GM21825 (cell line): ENCODE measurements around the gene MOGAT3.

ENCODE experiments used
- ATAC-seq: cut with Tn5 transposase; IDR thresholded peaks from one replicate; pipeline ENCODE4 v1.9.1; 2021; ENCODE audit warnings: mild to moderate bottlenecking, moderate library complexity; ENCODE audit not compliant: unreplicated experiment

The MOGAT3 gene

DNA sequence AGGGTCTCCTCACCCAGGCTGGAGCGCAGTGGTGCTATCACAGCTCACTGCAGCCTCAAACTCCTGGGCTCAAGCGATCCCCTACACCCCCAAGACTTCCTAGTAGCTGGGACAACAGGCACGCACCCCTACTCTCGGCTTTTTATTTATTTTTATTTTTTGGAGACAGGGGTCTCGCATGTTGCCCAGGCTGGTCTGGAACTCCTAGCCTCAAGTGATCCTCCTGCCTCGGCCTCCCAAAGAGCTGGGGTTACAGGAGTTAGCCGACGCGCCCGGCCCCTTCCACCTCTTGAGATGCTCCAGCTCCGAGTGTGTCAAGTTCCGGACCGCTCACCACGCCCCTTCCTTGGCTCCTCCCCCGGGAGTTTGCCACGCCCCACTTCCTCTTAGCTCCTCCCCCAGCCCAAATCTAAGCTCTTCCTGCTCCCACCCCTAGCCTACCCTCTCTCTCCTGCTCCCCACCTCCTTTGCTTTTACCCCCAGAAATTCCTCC lies 27.0 kb downstream of the MOGAT3 start:
- peak; percentile 40 for ATAC-seq

- ATAC-seq = no peak
Observed at GRCh38 chr7:101172854-101173751, 27.7 kb downstream of the MOGAT3 start.

GRCh38 chr7:101172005-101172853 lies 28.6 kb downstream of the MOGAT3 start:
- ATAC-seq = no peak

- no peak for ATAC-seq
Observed at GRCh38 chr7:101171442-101171837, 29.4 kb downstream of the MOGAT3 start.

DNA sequence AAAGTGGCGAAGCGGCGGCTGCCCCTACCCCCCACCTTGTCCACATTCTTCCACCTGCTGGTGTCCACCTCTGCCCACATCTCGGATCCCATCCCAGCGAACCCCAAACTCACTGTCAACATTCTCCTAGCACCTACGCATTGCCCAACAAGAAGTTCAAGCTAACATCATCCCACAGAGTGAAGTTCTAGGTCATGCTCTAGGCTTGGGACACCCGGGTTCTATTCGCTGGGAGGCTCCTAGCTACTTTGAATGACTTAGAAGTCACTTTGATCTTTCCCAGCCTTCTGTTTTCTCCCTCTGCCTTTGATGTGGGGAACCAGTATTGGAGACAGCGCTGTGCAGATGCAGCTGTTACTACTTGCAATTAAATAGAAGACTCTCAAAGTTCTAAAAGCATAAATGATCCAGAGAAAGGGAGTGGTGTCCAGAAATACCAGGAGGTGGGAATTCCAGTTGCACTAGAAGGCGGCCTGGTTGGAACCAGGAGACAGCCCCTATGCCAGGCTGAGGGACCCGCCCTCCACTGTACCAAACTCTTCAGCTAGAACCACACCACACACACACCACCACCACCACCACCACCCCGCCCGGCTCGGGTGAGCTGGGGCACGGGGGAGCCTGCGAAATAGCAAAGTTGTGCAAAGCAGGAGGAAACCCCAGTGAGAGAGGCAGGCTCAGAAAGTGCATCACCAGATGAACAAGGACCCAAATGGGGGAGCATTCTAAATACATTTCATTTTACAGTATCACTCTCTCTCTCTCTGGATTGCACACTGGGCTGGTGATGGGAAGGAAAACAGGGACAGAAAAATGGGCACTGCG lies 30.0 kb downstream of the MOGAT3 start:
- no peak for ATAC-seq

DNA sequence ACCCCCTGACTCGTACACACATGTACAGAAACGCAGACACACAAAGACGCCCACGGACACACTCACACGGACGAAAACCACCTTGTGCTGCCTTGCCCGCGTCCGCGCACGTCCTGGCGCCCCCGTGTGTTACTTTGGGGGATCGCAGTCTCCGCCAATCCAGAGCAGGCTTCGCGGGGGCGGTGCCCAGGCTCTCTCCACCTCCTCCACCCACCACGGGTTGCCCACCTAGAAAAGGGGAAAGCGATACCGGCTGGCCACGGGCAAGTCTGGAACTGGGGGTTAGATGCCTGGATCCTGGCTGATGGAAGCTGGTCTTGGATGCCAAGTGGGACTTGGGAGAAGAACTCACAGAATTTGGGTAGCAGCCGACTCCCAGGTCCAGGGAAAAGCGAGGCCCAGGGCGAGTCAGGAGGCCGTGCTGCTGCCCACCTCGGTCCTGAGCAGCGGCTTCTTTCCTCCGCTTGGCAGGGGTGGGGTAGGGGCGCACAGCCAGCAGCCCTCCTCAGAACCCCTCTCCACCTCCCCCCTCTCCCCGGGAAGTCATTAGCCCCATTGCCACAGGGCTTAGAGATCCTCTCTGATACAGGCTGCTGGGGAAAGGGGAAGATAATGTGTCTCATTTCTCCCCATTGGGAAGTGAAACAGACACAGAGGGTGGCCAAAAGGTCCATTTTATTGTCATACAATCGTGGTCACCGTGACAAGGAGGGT lies 30.8 kb downstream of the MOGAT3 start:
- no peak for ATAC-seq

DNA sequence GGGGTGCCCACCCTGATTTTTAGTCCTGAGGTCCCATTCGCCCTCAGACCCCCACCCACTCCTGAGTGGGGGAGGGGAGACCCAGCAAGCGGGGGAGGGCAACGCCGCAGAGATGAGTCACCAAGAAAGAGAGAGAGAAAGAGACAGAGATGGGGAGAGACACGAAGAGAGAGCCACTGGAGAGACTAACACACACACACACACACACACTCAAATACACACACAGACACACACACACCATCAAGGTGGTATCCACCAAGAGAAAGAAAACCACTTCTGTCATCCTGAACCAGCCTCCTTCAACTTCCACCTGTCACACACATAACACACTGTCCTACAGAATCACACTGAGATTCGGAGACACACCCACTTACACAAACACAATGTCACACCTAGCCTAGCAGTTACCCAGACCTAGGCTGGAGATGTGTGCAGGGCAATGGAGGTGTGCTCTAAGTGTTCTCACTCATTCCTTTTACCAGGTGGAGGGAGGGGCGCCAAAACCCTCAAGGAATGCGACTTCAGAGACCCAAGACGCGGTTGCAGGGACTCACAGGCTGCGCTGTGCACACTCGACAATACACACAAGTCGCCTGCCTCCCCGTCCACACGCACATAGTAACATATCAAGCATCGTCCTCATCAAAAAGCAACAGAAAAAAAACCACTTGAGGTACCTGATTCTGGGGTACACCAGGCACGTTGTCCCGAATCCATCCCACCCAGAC lies 31.6 kb downstream of the MOGAT3 start:
- no peak for ATAC-seq

DNA sequence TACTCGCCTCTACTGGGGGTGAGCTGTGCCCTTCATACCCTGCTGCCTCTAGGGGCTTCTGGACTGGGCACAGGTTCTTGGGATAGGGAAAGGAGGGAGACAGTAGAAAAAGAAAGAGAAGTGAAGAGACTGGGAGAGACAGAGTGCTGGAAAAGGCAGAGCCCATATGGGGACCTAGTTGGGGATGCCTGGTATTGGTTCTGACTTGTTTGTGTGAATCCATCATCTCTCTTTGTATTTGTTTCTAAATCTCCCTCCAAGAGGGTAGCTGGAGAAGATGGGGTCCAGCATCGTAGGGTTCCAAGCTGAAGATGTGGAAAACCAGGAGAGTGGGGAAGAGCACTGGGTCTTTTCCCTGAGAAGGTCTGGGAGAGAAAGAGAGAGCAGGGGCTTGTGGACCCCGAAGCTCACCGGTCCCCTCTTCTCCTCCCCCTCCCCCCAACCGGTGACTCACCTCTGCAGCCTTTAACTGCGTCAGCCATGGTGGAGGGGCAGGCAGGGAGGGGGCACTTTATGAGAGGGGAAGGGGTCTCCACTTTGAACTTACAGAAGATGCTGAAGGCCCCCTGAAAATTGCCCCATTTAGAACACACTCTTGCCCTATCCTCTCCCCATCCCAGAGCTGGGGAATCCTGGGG lies 32.3 kb downstream of the MOGAT3 start:
- ATAC-seq = no peak

- no peak for ATAC-seq
Observed at GRCh38 chr7:101167645-101168411, 33.0 kb downstream of the MOGAT3 start.

DNA sequence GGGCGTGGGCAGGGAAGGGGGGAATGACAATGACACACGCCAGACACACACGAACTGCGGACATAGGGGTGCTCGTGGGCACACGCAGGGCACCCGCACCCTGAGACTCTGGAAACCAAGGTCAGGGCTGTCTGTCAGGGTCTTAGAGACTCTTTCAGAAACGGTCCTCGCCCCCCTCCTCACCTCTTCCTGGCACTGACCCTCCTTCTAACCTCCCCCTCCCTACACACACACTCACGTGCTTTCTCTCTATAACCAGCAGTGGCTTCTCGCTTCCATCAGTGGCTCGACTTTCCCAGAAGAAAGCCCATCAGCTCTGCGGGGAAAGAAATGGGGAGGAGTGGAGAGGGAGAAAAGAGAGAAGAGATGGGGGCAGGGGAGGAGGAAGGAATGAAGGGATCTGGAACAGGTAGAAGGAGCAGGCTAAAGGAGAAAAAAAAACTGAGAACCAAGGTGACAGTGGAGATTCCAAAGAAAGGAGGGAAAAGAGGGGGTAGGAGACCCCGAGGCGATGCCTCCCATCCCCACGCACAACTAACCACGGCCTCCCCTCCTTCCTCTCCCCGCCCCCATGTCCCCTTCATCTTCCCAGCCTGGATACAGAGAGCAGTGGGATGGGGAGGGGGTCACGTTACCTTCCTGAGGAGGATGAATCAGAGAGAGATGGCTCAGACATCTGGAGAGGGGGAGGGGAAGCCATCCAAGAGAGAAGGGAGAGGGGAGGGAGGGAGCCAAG lies 33.8 kb downstream of the MOGAT3 start:
- ATAC-seq = no peak

GRCh38 chr7:101166648-101166908 lies 34.3 kb downstream of the MOGAT3 start:
- no peak for ATAC-seq

GRCh38 chr7:101165958-101166647 lies 34.7 kb downstream of the MOGAT3 start:
- no peak for ATAC-seq

DNA sequence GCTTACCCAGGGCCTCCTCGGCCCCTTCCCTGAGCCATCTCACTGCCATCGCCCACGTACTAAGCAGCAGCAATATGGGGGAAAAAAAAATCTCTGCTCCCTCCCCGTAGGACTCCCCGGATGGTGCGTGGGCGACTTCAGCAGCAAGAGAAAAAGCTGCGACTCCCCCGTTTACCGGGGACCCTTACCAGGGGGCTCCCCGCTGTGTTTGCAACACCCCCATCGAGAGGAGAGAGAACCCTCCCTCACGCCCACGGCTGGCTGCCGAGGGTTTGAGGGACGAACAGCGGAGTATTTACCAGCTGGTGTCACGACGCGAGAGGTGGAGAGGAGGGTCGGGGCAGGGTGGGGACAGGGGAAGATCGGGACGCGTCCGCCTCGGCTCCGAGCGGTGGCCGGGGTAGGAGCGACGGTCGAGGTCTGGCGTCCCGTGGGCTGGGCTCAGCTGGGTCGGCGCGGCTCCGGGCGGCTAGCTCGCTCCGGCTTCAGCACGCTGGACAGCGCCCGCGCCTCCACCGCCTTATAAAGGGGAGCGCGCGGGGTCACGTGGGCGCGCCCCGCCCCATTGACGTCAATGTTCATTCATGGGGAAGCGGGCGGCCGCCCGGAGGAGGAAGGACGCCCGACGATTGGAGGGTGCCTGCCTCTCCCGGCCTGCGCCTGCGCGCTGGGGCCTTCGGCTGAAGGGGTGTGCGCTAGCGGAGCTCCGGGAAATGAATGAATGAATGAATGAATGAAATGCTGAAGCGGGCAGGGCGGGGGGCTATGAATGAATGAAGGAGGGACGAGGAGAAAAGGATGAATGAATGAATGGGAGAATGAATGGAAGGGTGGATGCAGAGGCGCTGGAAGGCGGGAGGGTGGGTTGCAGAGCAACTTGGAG lies 35.5 kb downstream of the MOGAT3 start, which contains the start of gene VGF:
TSS of gene VGF (minus strand) at position 495 of the 883 bp plus-strand sequence. CDS start 726 bp downstream, outside the sequence.
- peak; percentile 62 for ATAC-seq

- no peak for ATAC-seq
Observed at GRCh38 chr7:101164071-101164840, 36.6 kb downstream of the MOGAT3 start.

- no peak for ATAC-seq
Observed at GRCh38 chr7:101163279-101164070, 37.4 kb downstream of the MOGAT3 start.
